Left ventricle myocardium inferior (tissue), 1 donor: Measurements from ENCODE around the gene ARHGEF12. TPM values are rescaled to one million over a fixed set of nuclear protein-coding genes. Genes with fewer than 3 reads are reported as not detected.
A peak's percentile ranks its signal among the peaks of the same experiment; 100 is the strongest.

Experiments
- DNase-seq: peaks from one replicate; pipeline ENCODE4 v3.0.0-alpha.2; 2020
- H3K27ac ChIP-seq: fragments of 200-600 bp; replicated peaks from 2 replicates; pipeline ENCODE4 v1.8.0; 2021
- H3K27me3 ChIP-seq: fragments of 200-600 bp; 2 replicates; pipeline ENCODE4 v1.8.0; 2021; ENCODE audit warnings: low read depth
- H3K36me3 ChIP-seq: fragments of 200-600 bp; 2 replicates; pipeline ENCODE4 v1.8.0; 2021
- H3K4me1 ChIP-seq: fragments of 200-600 bp; 2 replicates; pipeline ENCODE4 v1.8.0; 2021
- H3K4me3 ChIP-seq: fragments of 200-600 bp; 2 replicates; pipeline ENCODE4 v1.8.0; 2021; ENCODE audit warnings: mild to moderate bottlenecking, moderate library complexity
- H3K9me3 ChIP-seq: fragments of 200-600 bp; replicated peaks from 2 replicates; pipeline ENCODE4 v1.8.0; 2021
- intact Hi-C: fragments of 100-400 bp; cut with micrococcal nuclease; formaldehyde crosslinking; loops from one replicate; pipeline ENCODE4 v1.11.0; 2022
- total RNA-seq: library from RNA; stranded (reverse); fragmentation: NEBNext Ultra II Directional; extraction: Animal tissue kit (Norgen Biotek cat#: 25700); gene quantifications from one replicate; pipeline ENCODE4 v1.2.1, GENCODE V29; 2021
- TF ChIP-seq, protein P1 (sequence below): fragments of 200-600 bp; IDR thresholded peaks from 2 replicates; pipeline ENCODE4 v1.8.0; 2021; ENCODE audit warnings: antibody characterized with exemption, mild to moderate bottlenecking, borderline replicate concordance
- donor health status: DM: no; HTN: yes; CAD: no; lungs with severe emphysema.

Gene ARHGEF12
- total RNA-seq, 1 donor from 2014 or later = 92.9 TPM

DNA sequence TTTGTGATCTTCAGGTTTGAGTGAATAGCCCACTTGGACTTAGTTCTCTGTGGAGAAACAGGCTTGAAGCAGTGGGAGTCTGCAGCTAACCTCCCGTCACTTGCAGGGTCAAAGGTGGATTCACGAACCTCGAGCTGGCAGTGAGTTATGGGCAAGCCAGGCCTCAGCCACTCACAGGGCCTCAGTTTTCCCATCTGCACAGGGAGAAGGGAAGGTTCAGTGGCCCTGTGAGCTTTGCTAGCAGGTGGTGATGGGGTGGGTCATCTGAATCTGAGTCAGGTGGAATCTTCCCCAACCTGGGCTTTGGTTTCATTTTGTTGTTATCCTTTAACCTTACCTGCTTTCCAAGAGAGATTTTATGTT lies 88.7 kb downstream of the ARHGEF12 start:
- Histone ChIP-seq H3K36me3 (peaks cover 62% of the 10 kb centered on the region), H3K4me1 (peaks cover 19% of the 10 kb centered on the region), H3K27ac (no peak overlapping the region), H3K27me3 (no peaks in the 10 kb centered on the region), H3K4me3 (no peak overlapping the region), H3K9me3 (no peaks in the 10 kb centered on the region)
- TF ChIP-seq, protein P1, sequence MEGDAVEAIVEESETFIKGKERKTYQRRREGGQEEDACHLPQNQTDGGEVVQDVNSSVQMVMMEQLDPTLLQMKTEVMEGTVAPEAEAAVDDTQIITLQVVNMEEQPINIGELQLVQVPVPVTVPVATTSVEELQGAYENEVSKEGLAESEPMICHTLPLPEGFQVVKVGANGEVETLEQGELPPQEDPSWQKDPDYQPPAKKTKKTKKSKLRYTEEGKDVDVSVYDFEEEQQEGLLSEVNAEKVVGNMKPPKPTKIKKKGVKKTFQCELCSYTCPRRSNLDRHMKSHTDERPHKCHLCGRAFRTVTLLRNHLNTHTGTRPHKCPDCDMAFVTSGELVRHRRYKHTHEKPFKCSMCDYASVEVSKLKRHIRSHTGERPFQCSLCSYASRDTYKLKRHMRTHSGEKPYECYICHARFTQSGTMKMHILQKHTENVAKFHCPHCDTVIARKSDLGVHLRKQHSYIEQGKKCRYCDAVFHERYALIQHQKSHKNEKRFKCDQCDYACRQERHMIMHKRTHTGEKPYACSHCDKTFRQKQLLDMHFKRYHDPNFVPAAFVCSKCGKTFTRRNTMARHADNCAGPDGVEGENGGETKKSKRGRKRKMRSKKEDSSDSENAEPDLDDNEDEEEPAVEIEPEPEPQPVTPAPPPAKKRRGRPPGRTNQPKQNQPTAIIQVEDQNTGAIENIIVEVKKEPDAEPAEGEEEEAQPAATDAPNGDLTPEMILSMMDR = no peak
- no peak for DNase-seq
- intact Hi-C loops = no loop called here

DNA sequence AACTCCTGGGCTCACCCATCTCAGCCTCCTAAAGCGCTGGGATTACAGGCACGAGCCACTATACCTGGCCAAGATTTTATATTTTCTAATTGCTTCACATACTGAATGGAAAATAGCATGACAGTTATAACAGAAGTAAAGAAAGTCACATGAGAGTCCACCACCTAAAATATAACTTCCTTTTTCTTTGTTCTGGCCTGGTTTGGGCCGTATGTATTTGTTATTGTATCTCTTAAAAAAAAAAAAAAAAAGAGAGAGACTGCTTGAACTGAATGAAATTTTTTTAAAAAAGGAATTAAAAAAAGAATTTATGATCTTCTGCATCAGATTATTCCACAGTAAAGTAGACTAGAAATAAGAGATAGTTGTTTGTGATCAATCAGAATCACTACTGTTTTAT lies 89.3 kb downstream of the ARHGEF12 start:
- Histone ChIP-seq H3K36me3 (peaks cover 64% of the 10 kb centered on the region), H3K4me1 (peaks cover 19% of the 10 kb centered on the region), H3K27me3 (no peaks in the 10 kb centered on the region), H3K27ac (no peak overlapping the region), H3K4me3 (no peak overlapping the region), H3K9me3 (no peaks in the 10 kb centered on the region)
- TF ChIP-seq, protein P1 = no peak
- intact Hi-C loops = no loop called here
- DNase-seq = no peak

DNA sequence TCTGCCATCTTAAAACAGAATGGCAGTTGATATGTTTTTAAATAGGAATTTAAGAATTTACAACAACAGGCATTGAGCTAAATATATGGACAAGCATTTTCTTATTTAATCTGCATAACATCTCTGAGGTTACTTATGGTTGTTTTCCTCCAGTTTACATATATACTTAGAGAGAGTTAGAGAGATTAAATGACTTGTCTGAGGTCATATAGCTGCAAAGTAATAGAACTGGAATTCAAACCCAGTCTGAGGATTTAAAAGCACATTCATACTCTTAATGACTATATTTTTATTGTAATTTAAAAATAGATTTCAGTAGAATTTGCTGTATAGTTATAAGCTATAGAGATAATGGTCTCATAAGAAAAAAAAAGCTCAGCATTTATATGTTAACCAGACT lies 93.9 kb downstream of the ARHGEF12 start:
- H3K4me1 ChIP-seq = peaks cover 36% of the 10 kb centered on the region
- TF ChIP-seq, protein P1 = no peak
- intact Hi-C loops = no loop called here
- DNase-seq = no peak
- H3K27ac ChIP-seq = peak overlapping the region; percentile 11
- no peaks in the 10 kb centered on the region for H3K9me3 ChIP-seq
- H3K36me3 ChIP-seq = peaks cover 46% of the 10 kb centered on the region
- H3K4me3 ChIP-seq = no peak overlapping the region
- H3K27me3 ChIP-seq = no peaks in the 10 kb centered on the region

DNA sequence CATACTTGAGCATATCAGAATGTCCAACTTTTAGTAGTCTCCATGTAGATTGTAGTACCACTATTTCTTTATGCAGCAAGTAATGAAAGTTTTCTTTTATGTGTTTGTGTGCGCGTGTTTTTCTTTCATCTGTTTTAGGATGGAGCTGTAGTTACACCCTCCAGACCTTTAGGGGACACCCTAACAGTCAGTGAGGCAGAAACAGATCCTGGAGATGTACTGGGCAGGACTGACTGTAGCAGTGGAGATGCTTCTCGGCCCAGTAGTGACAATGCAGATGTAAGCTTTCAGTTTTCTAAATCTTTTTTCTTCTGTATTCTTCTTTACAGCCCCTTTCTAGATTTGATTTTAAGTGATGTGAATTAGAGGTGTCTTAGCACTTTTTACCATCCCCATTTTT lies 95.4 kb downstream of the ARHGEF12 start:
- H3K4me1 ChIP-seq = peaks cover 34% of the 10 kb centered on the region
- peaks cover 43% of the 10 kb centered on the region for H3K36me3 ChIP-seq

DNA sequence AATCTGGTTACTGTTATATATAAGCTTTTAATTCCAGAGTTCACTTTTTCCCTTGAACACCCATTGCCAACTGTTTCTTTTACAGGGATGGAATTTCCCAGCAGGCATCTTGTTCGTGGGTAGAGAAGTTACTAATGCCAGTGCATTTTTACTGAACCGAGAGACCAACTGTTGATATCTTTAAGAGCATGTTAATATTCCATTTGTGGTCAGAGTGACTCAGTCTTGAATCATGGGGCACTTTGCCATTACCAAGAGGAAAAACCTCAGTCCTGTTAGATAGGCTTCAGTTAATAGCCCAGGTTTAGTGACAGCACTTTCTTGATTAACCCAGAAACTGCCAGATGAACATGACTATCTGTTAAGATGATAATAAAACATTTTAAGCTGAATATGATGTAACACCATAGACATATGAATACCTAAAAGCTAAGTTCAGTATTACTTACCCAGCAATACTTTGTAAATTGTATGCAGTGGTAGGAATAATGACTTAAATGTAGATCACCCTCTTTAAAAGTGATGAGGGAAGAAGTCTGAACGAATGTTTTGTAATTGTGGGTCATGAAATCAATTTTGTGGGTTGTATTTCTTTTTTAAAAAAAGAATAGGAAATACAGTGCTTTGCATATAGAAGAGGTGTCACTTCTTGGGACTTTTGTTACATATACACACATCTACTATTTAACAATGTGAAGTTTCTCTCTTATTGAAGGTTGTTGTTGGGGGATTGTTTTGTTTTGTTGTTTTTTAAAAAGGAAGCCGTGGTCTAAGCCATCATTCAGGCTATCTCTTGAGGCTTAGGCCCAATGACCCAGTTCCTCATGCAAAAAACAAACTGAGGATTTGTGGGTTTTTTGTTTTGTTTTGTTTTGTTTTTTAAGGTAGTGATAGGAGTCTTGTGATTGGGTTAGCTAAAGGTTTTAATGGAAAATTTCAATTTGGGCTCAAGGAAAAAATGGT lies 96.1 kb downstream of the ARHGEF12 start:
- no peak overlapping the region for H3K4me3 ChIP-seq
- no peak for DNase-seq
- H3K36me3 ChIP-seq = peaks cover 45% of the 10 kb centered on the region

More for the DNA sequence above, 95.4 kb downstream of the ARHGEF12 start:
- Histone ChIP-seq H3K27me3 (no peaks in the 10 kb centered on the region), H3K4me3 (no peak overlapping the region), H3K27ac (peak overlapping the region; percentile 76), H3K9me3 (no peaks in the 10 kb centered on the region)
- intact Hi-C loops = no loop called here
- no peak for DNase-seq
- TF ChIP-seq, protein P1 = peak; percentile 29

More for the DNA sequence above, 96.1 kb downstream of the ARHGEF12 start:
- Histone ChIP-seq H3K27ac (peak overlapping the region; percentile 76), H3K27me3 (no peaks in the 10 kb centered on the region), H3K9me3 (no peaks in the 10 kb centered on the region), H3K4me1 (peaks cover 34% of the 10 kb centered on the region)
- TF ChIP-seq, protein P1 = no peak
- intact Hi-C loops = no loop called here
